ENCODE measurements around the gene CEP55. TPM values are rescaled to one million over a fixed set of nuclear protein-coding genes. Genes with fewer than 3 reads are reported as not detected.

The CEP55 gene
- total RNA-seq, 1 experiment from 2014 or later, result 39.4 TPM

DNA sequence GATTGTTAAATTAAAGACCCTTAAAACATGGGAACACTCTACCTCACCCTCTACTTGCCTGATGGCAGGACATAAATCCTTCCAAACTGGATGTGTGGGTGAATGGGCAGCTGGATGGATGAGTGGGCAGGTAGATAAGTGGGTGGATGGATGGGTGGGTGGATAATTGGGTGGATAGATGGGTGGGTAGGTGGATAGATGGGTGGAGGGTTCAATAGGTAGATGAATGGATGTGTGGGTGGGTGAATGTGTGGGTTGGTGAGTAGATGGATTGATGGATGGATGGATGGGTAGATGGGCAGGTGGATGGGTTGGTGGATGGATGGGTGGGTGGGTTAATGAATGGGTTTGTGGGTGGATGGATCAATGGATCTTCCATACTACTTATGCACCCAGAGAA is 51.1 kb downstream of the CEP55 start:
- BruUV-seq (replicated peaks), result no TSS peak
- H3K4me3 Mint-ChIP-seq (ENCODE audit: unreplicated experiment), result no peak overlapping the region
- no peaks in the 10 kb centered on the region for H3K4me1 Mint-ChIP-seq (ENCODE audit: insufficient read depth, unreplicated experiment)
- CTCF ChIA-PET, result no interaction called here
- intact Hi-C loops (cut with micrococcal nuclease), result no loop called here
- no peaks in the 10 kb centered on the region for H3K36me3 Mint-ChIP-seq (ENCODE audit: insufficient read depth, unreplicated experiment)
- H3K27me3 Mint-ChIP-seq (ENCODE audit: insufficient read depth, unreplicated experiment), result no peaks in the 10 kb centered on the region
- DNase-seq (ENCODE audit: unreplicated experiment), result no peak
- no peaks in the 10 kb centered on the region for H3K9me3 Mint-ChIP-seq (ENCODE audit: unreplicated experiment)
- H3K27ac Mint-ChIP-seq (ENCODE audit: low read depth, unreplicated experiment), result no peak overlapping the region
- POLR2A ChIA-PET, result no interaction called here
- no peak for TF ChIP-seq CTCF (IDR thresholded peaks at IDR 0.05; ENCODE audit: unreplicated experiment)

GRCh38 chr10:93548376-93549071 is 52.1 kb downstream of the CEP55 start:
- POLR2A ChIA-PET, result no interaction called here
- Mint-ChIP-seq H3K27me3 (ENCODE audit: insufficient read depth, unreplicated experiment) (no peaks in the 10 kb centered on the region), H3K4me1 (ENCODE audit: insufficient read depth, unreplicated experiment) (no peaks in the 10 kb centered on the region), H3K36me3 (ENCODE audit: insufficient read depth, unreplicated experiment) (no peaks in the 10 kb centered on the region), H3K4me3 (ENCODE audit: unreplicated experiment) (no peak overlapping the region), H3K9me3 (ENCODE audit: unreplicated experiment) (no peaks in the 10 kb centered on the region), H3K27ac (ENCODE audit: low read depth, unreplicated experiment) (no peak overlapping the region)
- TF ChIP-seq CTCF (IDR thresholded peaks at IDR 0.05; ENCODE audit: unreplicated experiment), result no peak
- CTCF ChIA-PET, result interaction anchor here (0.6 kb wide), 1 partner anchor 141 kb away, joined by 4 read pairs; no protein-coding TSS in a partner anchor
- DNase-seq (ENCODE audit: unreplicated experiment), result no peak
- BruUV-seq (replicated peaks), result no TSS peak
- intact Hi-C loops (cut with micrococcal nuclease), result no loop called here

DNA sequence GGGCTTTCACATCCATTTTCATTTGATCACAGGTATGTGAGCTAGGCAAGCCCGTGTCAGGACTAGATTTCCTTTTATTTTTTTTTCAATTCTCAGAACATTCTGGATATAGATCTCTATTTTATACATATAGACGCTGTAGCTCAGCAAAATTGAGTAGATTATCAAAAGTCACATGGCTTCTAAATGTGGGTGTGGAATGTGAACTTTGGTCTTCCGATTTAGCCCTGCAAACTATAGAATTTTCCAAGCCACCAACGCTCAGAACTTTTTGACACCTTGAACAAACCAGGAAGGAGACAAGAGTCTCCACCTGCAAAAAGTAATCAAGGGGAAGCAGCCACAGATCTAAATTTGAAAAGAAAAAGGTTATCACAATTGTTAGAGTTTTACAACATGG is 54.2 kb downstream of the CEP55 start:
- Mint-ChIP-seq H3K4me1 (ENCODE audit: insufficient read depth, unreplicated experiment) (peaks cover 5% of the 10 kb centered on the region), H3K27ac (ENCODE audit: low read depth, unreplicated experiment) (no peak overlapping the region), H3K27me3 (ENCODE audit: insufficient read depth, unreplicated experiment) (no peaks in the 10 kb centered on the region), H3K4me3 (ENCODE audit: unreplicated experiment) (no peak overlapping the region), H3K36me3 (ENCODE audit: insufficient read depth, unreplicated experiment) (no peaks in the 10 kb centered on the region), H3K9me3 (ENCODE audit: unreplicated experiment) (no peaks in the 10 kb centered on the region)
- DNase-seq (ENCODE audit: unreplicated experiment), result no peak
- POLR2A ChIA-PET, result no interaction called here
- CTCF ChIA-PET, result interaction anchor here (0.9 to 1.7 kb wide), 4 partner anchors 8 to 137 kb away, joined by 3 to 5 read pairs (median 4); no protein-coding TSS in a partner anchor
- TF ChIP-seq CTCF (IDR thresholded peaks at IDR 0.05; ENCODE audit: unreplicated experiment), result no peak
- intact Hi-C loops (cut with micrococcal nuclease), result no loop called here
- BruUV-seq (replicated peaks), result no TSS peak

DNA sequence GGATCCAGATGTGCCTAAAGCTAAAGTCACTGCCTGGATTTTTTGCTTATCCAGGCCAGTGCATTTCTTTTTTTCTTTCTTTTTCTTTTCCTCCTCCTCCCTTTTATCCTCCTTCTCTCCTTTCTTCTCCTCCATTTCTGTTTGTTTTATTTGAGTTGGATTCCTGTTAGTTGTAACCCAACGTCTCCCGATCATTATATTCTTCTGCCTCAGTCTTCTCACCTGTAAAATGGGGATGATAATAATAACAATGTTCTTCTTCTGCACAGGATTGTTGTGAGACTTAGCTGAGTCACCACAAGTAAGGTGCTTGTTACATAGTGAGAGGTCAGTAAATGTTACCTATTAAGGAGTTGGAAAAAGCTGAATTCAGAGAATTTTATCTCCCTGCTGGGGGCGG is 56.4 kb downstream of the CEP55 start:
- no peak for TF ChIP-seq CTCF (IDR thresholded peaks at IDR 0.05; ENCODE audit: unreplicated experiment)
- Mint-ChIP-seq H3K27ac (ENCODE audit: low read depth, unreplicated experiment) (peak overlapping the region; percentile 68), H3K4me3 (ENCODE audit: unreplicated experiment) (no peak overlapping the region), H3K4me1 (ENCODE audit: insufficient read depth, unreplicated experiment) (peaks cover 5% of the 10 kb centered on the region), H3K36me3 (ENCODE audit: insufficient read depth, unreplicated experiment) (no peaks in the 10 kb centered on the region), H3K9me3 (ENCODE audit: unreplicated experiment) (no peaks in the 10 kb centered on the region), H3K27me3 (ENCODE audit: insufficient read depth, unreplicated experiment) (no peaks in the 10 kb centered on the region)
- ChIA-PET CTCF (interaction anchor here (0.6 to 3.2 kb wide), 6 partner anchors 21 to 935 kb away, joined by 3 to 84 read pairs (median 4); no protein-coding TSS in a partner anchor), POLR2A (no interaction called here)
- DNase-seq (ENCODE audit: unreplicated experiment), result no peak
- intact Hi-C loops (cut with micrococcal nuclease), result no loop called here
- BruUV-seq (replicated peaks), result no TSS peak
